Ascending aorta (tissue), 2 donors: Measurements from ENCODE around the gene FMN2. TPM values are rescaled to one million over a fixed set of nuclear protein-coding genes. Genes with fewer than 3 reads are reported as not detected.

ENCODE experiments used
- DNase-seq, 2 donors: peaks; one replicate each; pipeline ENCODE4 v3.0.0-alpha.2; 2019; ENCODE audit warnings: low spot score in 2 of 2
- H3K27ac ChIP-seq, 2 donors: fragments of 200-600 bp; sonication (generic); one replicate each; pipeline ENCODE4 v1.5.1; 2016 to 2017; ENCODE audit warnings: mild to moderate bottlenecking in 1 of 2
- H3K27me3 ChIP-seq: fragments of 200-600 bp; sonication (generic); one replicate; pipeline ENCODE4 v1.5.1; 2017
- H3K36me3 ChIP-seq, 2 donors: fragments of 200-600 bp; sonication (generic); one replicate each; pipeline ENCODE4 v1.5.1; 2016
- H3K4me1 ChIP-seq, 2 donors: fragments of 200-600 bp; sonication (generic); one replicate each; pipeline ENCODE4 v1.5.1; 2016 to 2017; ENCODE audit warnings: mild to moderate bottlenecking in 1 of 2
- H3K4me3 ChIP-seq, 2 donors: fragments of 200-600 bp; sonication (generic); one replicate each; pipeline ENCODE4 v1.5.1; 2016 to 2017; ENCODE audit warnings: mild to moderate bottlenecking in 1 of 2
- H3K9me3 ChIP-seq, 2 donors: fragments of 200-600 bp; sonication (generic); one replicate each; pipeline ENCODE4 v1.5.1; 2016
- intact Hi-C: fragments of 100-400 bp; cut with DNase I; formaldehyde crosslinking; loops from one replicate; pipeline ENCODE4 v1.15.1; 2023
- total RNA-seq: library from RNA; depleted of rRNA; stranded (reverse); fragments of >200 nt; gene quantifications from one replicate; pipeline ENCODE4 v1.1.0, GENCODE V29; 2016
- TF ChIP-seq, protein P1 (sequence below), 3 experiments: fragments of 200-600 bp in 2 of 3; fragments of 450-650 bp in 1 of 3; sonication (generic) in 2 of 3; IDR thresholded peaks; one replicate each; pipeline ENCODE4 v1.5.1; 2016 to 2019; ENCODE audit warnings: antibody characterized with exemption in 3 of 3, mild to moderate bottlenecking in 1 of 3, moderate library complexity in 1 of 3

FMN2 gene
- total RNA-seq, 1 donor from 2014 or later = not detected

DNA sequence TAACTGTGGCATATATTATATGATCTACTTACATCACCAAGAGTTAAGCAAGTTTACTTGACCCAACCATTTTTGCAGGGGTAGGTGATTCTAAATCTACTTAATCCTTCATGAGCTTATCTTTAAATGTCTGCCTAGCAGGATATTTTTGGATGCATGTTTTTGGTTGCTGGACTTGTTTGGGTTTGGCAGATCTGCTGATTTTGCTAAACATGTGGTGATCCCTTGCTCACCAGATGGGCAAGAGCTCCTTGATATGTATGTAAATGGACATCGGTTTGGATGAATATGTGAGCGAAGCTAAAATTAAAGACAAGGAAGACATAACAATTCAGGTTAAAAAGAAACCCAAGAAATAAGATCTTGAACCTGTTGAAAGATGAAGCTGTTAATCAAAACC is 36.7 kb downstream of the FMN2 start:
- no peaks in the 10 kb centered on the region for H3K36me3 ChIP-seq
- TF ChIP-seq, protein P1, sequence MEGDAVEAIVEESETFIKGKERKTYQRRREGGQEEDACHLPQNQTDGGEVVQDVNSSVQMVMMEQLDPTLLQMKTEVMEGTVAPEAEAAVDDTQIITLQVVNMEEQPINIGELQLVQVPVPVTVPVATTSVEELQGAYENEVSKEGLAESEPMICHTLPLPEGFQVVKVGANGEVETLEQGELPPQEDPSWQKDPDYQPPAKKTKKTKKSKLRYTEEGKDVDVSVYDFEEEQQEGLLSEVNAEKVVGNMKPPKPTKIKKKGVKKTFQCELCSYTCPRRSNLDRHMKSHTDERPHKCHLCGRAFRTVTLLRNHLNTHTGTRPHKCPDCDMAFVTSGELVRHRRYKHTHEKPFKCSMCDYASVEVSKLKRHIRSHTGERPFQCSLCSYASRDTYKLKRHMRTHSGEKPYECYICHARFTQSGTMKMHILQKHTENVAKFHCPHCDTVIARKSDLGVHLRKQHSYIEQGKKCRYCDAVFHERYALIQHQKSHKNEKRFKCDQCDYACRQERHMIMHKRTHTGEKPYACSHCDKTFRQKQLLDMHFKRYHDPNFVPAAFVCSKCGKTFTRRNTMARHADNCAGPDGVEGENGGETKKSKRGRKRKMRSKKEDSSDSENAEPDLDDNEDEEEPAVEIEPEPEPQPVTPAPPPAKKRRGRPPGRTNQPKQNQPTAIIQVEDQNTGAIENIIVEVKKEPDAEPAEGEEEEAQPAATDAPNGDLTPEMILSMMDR (IDR thresholded peaks at IDR 0.05) = no peak

DNA sequence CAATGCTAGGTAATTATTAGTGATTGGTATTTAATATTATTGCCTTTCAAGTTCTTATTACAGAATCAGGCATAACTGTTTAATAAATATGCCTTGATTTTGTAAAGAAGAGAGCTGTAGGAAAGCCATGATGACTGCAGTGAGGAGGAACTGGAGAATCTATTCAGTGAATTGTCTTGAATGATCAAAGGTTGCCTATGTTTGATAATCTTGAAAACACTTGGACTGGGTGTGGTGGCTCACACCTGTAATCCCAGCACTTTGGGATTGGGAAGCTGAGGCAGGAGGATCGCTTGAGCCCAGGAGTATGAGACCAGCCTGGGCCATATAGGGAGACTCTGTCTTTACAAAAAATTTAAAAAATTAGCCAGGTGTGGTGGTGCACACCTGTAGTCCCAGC is 42.4 kb downstream of the FMN2 start:
- no peaks in the 10 kb centered on the region for H3K27me3 ChIP-seq
- DNase-seq = no peak
- intact Hi-C loops = no loop called here
- no peaks in the 10 kb centered on the region for H3K36me3 ChIP-seq
- TF ChIP-seq, protein P1 (IDR thresholded peaks at IDR 0.05) = no peak
- no peak overlapping the region for H3K27ac ChIP-seq
- no peaks in the 10 kb centered on the region for H3K4me1 ChIP-seq
- no peaks in the 10 kb centered on the region for H3K9me3 ChIP-seq
- no peak overlapping the region for H3K4me3 ChIP-seq

More for the DNA sequence above, 36.7 kb downstream of the FMN2 start:
- no peak for DNase-seq
- intact Hi-C loops = no loop called here
- H3K27me3 ChIP-seq = no peaks in the 10 kb centered on the region
- H3K27ac ChIP-seq = no peak overlapping the region
- no peaks in the 10 kb centered on the region for H3K9me3 ChIP-seq
- H3K4me1 ChIP-seq = no peaks in the 10 kb centered on the region
- H3K4me3 ChIP-seq = no peak overlapping the region

DNA sequence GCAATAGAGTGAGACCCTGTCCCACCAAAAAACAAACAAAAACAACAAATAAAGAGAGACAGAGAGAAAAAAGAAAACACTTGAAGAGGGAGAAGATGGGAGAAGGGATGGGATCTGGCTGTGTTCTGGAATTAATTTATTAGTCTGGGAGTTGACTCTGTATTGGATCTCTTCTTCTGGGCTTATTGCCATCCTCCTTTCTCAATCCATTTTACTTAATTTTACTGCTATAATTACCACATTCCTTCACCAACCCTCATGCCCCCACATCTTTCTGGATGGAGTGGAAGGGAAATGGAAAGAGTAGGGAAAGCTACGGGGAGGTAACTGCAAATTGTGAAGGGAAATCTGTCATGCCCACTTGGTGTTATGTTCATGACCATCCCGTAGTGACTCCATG is 42.9 kb downstream of the FMN2 start:
- Histone ChIP-seq H3K36me3 (no peaks in the 10 kb centered on the region), H3K4me3 (no peak overlapping the region), H3K4me1 (no peaks in the 10 kb centered on the region), H3K27me3 (no peaks in the 10 kb centered on the region), H3K27ac (no peak overlapping the region), H3K9me3 (no peaks in the 10 kb centered on the region)
- DNase-seq = no peak
- TF ChIP-seq, protein P1 (IDR thresholded peaks at IDR 0.05) = no peak
- intact Hi-C loops = no loop called here

DNA sequence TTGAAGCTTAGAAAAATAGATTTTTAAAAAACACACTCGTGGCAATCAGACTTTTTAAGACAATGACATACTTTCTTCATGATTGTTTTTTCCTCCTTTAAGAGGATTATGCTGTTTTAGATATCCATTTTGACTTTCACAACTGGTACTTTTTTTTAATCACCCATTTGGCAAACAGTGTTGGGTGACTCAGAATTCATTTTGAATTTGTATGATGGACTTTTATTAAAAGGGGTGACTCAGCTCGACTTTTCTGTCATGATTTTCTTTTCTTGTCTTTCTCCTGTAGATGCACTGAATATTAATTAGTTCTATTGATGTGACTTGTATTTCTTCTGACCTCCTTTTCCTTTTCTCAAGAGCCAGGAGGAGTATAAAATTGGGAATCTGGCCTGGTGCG is 44.7 kb downstream of the FMN2 start:
- Histone ChIP-seq H3K4me1 (no peaks in the 10 kb centered on the region), H3K27me3 (no peaks in the 10 kb centered on the region), H3K9me3 (no peaks in the 10 kb centered on the region), H3K27ac (no peak overlapping the region), H3K36me3 (no peaks in the 10 kb centered on the region), H3K4me3 (no peak overlapping the region)
- intact Hi-C loops = no loop called here
- TF ChIP-seq, protein P1 (IDR thresholded peaks at IDR 0.05) = no peak
- no peak for DNase-seq

DNA sequence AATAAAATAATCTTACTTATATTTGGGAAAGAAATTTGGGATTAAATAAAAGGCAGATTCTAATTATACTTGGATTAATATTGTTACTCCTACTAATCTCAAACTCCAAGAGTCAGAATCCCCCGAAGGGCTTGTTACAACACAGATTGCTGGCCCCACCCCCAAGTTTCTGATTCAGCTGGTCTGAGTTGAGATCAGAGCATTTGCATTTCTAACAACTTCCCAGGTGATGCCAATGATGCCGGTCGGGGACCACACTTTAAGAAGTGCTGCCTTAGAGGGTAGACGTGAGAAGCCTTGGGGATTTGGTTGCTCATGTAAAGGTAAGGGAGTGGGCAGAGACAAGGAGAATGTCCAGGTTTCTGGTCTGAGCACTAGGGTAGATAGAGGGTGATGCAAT is 47.2 kb downstream of the FMN2 start:
- intact Hi-C loops = no loop called here
- TF ChIP-seq, protein P1 (IDR thresholded peaks at IDR 0.05) = no peak
- Histone ChIP-seq H3K4me1 (no peaks in the 10 kb centered on the region), H3K27me3 (no peaks in the 10 kb centered on the region), H3K27ac (no peak overlapping the region), H3K4me3 (no peak overlapping the region), H3K9me3 (no peaks in the 10 kb centered on the region), H3K36me3 (no peaks in the 10 kb centered on the region)
- no peak for DNase-seq

DNA sequence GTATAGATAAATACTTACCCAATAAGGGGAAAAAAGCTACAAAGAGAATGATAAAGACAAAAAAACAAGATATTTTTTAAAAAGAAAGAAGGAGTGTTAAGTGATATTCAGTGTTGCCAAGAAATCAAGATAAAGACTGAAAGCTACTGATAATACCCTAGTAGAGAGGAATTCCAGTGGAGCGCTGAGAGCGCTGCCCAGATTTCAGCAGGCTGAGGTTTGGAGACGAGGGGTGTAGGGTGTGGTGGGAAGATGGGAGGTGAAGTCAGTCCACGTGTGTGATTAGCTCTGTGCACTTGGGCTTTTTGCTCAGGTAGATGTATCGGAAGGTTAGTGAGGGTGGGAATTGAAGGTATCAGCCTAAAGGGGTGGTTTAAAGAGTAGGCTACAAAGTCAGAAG is 47.8 kb downstream of the FMN2 start:
- H3K36me3 ChIP-seq = no peaks in the 10 kb centered on the region
- intact Hi-C loops = no loop called here
- no peak overlapping the region for H3K27ac ChIP-seq
- no peak for DNase-seq
- TF ChIP-seq, protein P1 (IDR thresholded peaks at IDR 0.05) = no peak
- no peaks in the 10 kb centered on the region for H3K9me3 ChIP-seq
- no peak overlapping the region for H3K4me3 ChIP-seq
- H3K4me1 ChIP-seq = no peaks in the 10 kb centered on the region
- H3K27me3 ChIP-seq = no peaks in the 10 kb centered on the region
